Colonic mucosa (tissue), 4 donors: ENCODE results near the gene ZC3H8. TPM values are rescaled to one million over a fixed set of nuclear protein-coding genes. Genes with fewer than 3 reads are reported as not detected.

ENCODE experiments used
- DNase-seq: peaks from one replicate; pipeline ENCODE4 v3.0.0-alpha.2; 2020
- H3K27ac ChIP-seq: fragments of 200-600 bp; one replicate; pipeline ENCODE4 v1.8.0; 2021
- H3K27me3 ChIP-seq: fragments of 200-600 bp; one replicate; pipeline ENCODE4 v1.8.0; 2021
- H3K36me3 ChIP-seq: fragments of 200-600 bp; one replicate; pipeline ENCODE4 v1.8.0; 2021
- H3K4me1 ChIP-seq: fragments of 200-600 bp; one replicate; pipeline ENCODE4 v1.8.0; 2021; ENCODE audit warnings: mild to moderate bottlenecking
- H3K4me3 ChIP-seq: fragments of 200-600 bp; one replicate; pipeline ENCODE4 v1.8.0; 2021
- H3K9ac ChIP-seq, 2 donors: one replicate each; pipeline ENCODE4 v1.7.0; 2013; ENCODE audit warnings: control low read depth in 2 of 2, low read depth in 2 of 2, low read length in 2 of 2
- H3K9me3 ChIP-seq: fragments of 200-600 bp; one replicate; pipeline ENCODE4 v1.8.0; 2021
- intact Hi-C: fragments of 100-400 bp; cut with DNase I; formaldehyde crosslinking; loops from one replicate; pipeline ENCODE4 v1.14.1; 2022
- total RNA-seq, 2 donors: library from RNA; stranded (reverse); fragmentation: NEBNext Ultra II Directional in 1 of 2; extraction: Animal tissue kit (Norgen Biotek cat#: 25700) in 1 of 2; gene quantifications; one replicate each; pipeline ENCODE4 v1.2.1, GENCODE V29; 2021
- TF ChIP-seq, protein P1 (sequence below): fragments of 200-600 bp; IDR thresholded peaks from one replicate; pipeline ENCODE4 v1.8.0; 2022; ENCODE audit warnings: antibody characterized with exemption, mild to moderate bottlenecking
- donor health status: healthy.
- donor health status: DM: no; HTN: no; CAD: no.
- donor health status: DM: no; HTN: no; CAD: no.

The ZC3H8 gene
- 1 to 10 TPM; 5.9 to 8.1 TPM for total RNA-seq

- no peaks in the 10 kb centered on the region for H3K9me3 ChIP-seq
These were observed at the start of gene ZC3H8 for GRCh38 chr2:112254466-112255240. Gene ZC3H8 (minus strand): TSS chr2:112255042. CDS start chr2:112254981, 61 bp downstream.

DNA sequence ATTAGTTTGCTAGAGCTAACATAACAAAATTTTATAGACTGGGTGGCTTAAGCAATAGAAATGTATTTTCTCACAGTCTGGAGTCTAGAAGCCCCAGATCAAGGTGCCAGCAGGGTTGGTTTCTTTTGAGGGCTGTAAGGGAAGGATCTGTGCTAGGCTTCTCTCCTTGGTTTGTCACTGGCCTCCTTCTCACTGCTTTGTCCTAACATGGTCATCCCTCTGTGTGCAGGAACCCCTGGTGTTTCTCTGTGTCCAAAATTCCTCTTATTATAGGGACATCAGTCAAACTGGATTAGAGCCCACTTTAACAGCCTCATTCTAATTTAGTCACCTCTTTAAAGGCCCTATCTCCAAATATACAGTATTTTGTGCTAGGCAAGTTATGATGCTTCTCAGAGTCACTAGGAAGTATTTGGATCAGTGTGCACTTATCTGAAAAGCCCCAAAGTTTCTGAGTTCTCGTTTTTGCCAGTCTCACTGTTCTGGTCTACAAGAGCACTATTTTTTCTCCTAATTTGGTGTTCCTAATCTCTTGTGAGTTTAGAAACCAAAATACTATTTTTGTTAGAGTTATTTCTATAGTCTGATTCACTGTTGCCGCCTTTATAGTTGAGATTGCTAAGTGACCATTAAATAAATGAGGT lies 49.6 kb upstream of the ZC3H8 start:
- no peaks in the 10 kb centered on the region for H3K36me3 ChIP-seq
- no peaks in the 10 kb centered on the region for H3K27me3 ChIP-seq
- no peak for DNase-seq
- TF ChIP-seq, protein P1, sequence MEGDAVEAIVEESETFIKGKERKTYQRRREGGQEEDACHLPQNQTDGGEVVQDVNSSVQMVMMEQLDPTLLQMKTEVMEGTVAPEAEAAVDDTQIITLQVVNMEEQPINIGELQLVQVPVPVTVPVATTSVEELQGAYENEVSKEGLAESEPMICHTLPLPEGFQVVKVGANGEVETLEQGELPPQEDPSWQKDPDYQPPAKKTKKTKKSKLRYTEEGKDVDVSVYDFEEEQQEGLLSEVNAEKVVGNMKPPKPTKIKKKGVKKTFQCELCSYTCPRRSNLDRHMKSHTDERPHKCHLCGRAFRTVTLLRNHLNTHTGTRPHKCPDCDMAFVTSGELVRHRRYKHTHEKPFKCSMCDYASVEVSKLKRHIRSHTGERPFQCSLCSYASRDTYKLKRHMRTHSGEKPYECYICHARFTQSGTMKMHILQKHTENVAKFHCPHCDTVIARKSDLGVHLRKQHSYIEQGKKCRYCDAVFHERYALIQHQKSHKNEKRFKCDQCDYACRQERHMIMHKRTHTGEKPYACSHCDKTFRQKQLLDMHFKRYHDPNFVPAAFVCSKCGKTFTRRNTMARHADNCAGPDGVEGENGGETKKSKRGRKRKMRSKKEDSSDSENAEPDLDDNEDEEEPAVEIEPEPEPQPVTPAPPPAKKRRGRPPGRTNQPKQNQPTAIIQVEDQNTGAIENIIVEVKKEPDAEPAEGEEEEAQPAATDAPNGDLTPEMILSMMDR, result no peak
- H3K4me1 ChIP-seq, result no peaks in the 10 kb centered on the region
- no peak overlapping the region for H3K27ac ChIP-seq
- H3K9ac ChIP-seq, result no peak overlapping the region
- H3K9me3 ChIP-seq, result no peaks in the 10 kb centered on the region
- no peak overlapping the region for H3K4me3 ChIP-seq
- intact Hi-C loops, result no loop called here

More at GRCh38 chr2:112254466-112255240, at the start of gene ZC3H8:
- peak within 1 kb of the TSS; percentile 72 for H3K4me3 ChIP-seq
- intact Hi-C loops, result loop anchor here (5.0 to 10.0 kb wide), 3 partner anchors 178 to 370 kb away; partner anchors contain the start of genes ANAPC1, RGPD8 and TMEM87B
- TF ChIP-seq, protein P1, result no peak
- DNase-seq, result peak; percentile 96
- no peaks in the 10 kb centered on the region for H3K4me1 ChIP-seq
- H3K27me3 ChIP-seq, result no peaks in the 10 kb centered on the region
- peak within 1 kb of the TSS; percentile 81 for H3K27ac ChIP-seq
- no peaks in the 10 kb centered on the region for H3K36me3 ChIP-seq
- H3K9ac ChIP-seq, result peak within 1 kb of the TSS; percentile 74 to 78

DNA sequence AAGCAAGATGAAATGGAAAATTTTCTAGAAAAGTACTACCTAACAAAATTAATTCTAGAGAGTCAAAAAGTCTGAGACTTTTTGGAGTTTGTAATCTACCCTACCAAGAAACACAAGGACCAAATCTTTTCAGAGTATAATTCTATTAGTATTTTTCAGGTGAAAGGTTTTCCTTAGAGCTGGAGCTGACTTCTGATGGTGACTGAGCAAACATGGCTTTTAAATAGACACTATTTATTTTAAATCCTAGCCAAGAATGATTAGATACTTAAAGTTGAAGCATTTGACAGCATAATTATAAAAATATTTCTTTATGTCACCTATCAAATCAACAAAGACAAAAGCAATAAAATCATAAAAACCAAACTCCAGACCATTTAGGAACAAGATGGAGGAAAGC lies 47.1 kb upstream of the ZC3H8 start:
- Histone ChIP-seq H3K9me3 (no peaks in the 10 kb centered on the region), H3K4me3 (no peak overlapping the region), H3K4me1 (no peaks in the 10 kb centered on the region), H3K9ac (no peak overlapping the region), H3K27ac (no peak overlapping the region), H3K36me3 (no peaks in the 10 kb centered on the region), H3K27me3 (no peaks in the 10 kb centered on the region)
- TF ChIP-seq, protein P1, result no peak
- no peak for DNase-seq
- intact Hi-C loops, result no loop called here

GRCh38 chr2:112301171-112301584 lies 46.3 kb upstream of the ZC3H8 start:
- no peak for DNase-seq
- intact Hi-C loops, result no loop called here
- H3K9me3 ChIP-seq, result no peaks in the 10 kb centered on the region
- H3K27ac ChIP-seq, result no peak overlapping the region
- H3K9ac ChIP-seq, result no peak overlapping the region
- H3K36me3 ChIP-seq, result no peaks in the 10 kb centered on the region
- no peaks in the 10 kb centered on the region for H3K27me3 ChIP-seq
- H3K4me1 ChIP-seq, result no peaks in the 10 kb centered on the region
- TF ChIP-seq, protein P1, result no peak
- no peak overlapping the region for H3K4me3 ChIP-seq

DNA sequence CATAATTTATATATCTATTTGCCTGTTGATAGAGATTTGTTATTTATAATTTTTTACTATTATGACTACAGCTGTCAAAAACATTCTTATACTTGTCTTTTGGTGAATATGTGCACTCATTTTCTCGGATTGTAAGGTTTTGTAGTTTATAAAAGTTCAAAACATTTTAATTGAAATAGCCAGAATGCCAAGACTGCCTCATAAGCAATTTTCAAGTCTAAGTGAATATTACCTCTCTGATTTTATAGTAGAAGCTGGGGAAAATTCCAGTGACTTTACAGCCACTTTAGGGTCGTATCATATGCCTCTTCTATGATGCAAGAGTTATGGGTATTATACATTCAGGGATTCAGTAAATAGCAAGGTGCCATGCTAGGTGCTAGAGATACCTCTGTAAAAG lies 41.6 kb upstream of the ZC3H8 start:
- Histone ChIP-seq H3K9ac (no peak overlapping the region), H3K27ac (no peak overlapping the region), H3K4me1 (no peaks in the 10 kb centered on the region), H3K27me3 (no peaks in the 10 kb centered on the region), H3K36me3 (no peaks in the 10 kb centered on the region), H3K4me3 (no peak overlapping the region), H3K9me3 (no peaks in the 10 kb centered on the region)
- DNase-seq, result no peak
- TF ChIP-seq, protein P1, result no peak
- intact Hi-C loops, result no loop called here
